ENCODE results near the gene ARFGEF2.

Gene ARFGEF2

GRCh38 chr20:48937674-48938073 is 16.2 kb downstream of the ARFGEF2 start:
- DNase-seq (ENCODE audit: extremely low read depth, low read depth) = no peak
- no peak for TF ChIP-seq CTCF (IDR thresholded peaks at IDR 0.05; ENCODE audit: low read depth, low read length)

GRCh38 chr20:48938670-48939069 is 17.2 kb downstream of the ARFGEF2 start:
- DNase-seq (ENCODE audit: extremely low read depth, low read depth) = no peak
- no peak for TF ChIP-seq CTCF (IDR thresholded peaks at IDR 0.05; ENCODE audit: low read depth, low read length)

GRCh38 chr20:48940170-48940569 is 18.7 kb downstream of the ARFGEF2 start:
- DNase-seq (ENCODE audit: extremely low read depth, low read depth) = no peak
- TF ChIP-seq CTCF (IDR thresholded peaks at IDR 0.05; ENCODE audit: low read depth, low read length) = no peak

GRCh38 chr20:48941467-48941866 is 20.0 kb downstream of the ARFGEF2 start:
- DNase-seq (ENCODE audit: extremely low read depth, low read depth) = no peak
- TF ChIP-seq CTCF (IDR thresholded peaks at IDR 0.05; ENCODE audit: low read depth, low read length) = no peak

- no peak for DNase-seq (ENCODE audit: extremely low read depth, low read depth)
- no peak for TF ChIP-seq CTCF (IDR thresholded peaks at IDR 0.05; ENCODE audit: low read depth, low read length)
These were observed 21.2 kb downstream of the ARFGEF2 start for GRCh38 chr20:48942730-48943129.

GRCh38 chr20:48944663-48945297 is 23.3 kb downstream of the ARFGEF2 start:
- no peak for DNase-seq (ENCODE audit: extremely low read depth, low read depth)
- TF ChIP-seq CTCF (IDR thresholded peaks at IDR 0.05; ENCODE audit: low read depth, low read length) = no peak

- no peak for DNase-seq (ENCODE audit: extremely low read depth, low read depth)
- no peak for TF ChIP-seq CTCF (IDR thresholded peaks at IDR 0.05; ENCODE audit: low read depth, low read length)
These were observed 24.5 kb downstream of the ARFGEF2 start for GRCh38 chr20:48945840-48946514.
